ENCODE results near the gene NAGS.
"Not testable (repeated sequence)": the region's sequence is repeated elsewhere in the genome, so short reads cannot be mapped to it uniquely, and the experiment has no call there.

Gene NAGS

GRCh38 chr17:44037471-44037870, 33.0 kb downstream of the NAGS start:
- DNase-seq (ENCODE audit: extremely low spot score, insufficient read length, low read depth) (no peak), FAIRE-seq (no peak)

- no peak for DNase-seq (ENCODE audit: extremely low spot score, insufficient read length, low read depth)
These were observed 34.2 kb downstream of the NAGS start for GRCh38 chr17:44038604-44039011.

GRCh38 chr17:44039829-44040635, 35.6 kb downstream of the NAGS start:
- DNase-seq (ENCODE audit: extremely low spot score, insufficient read length, low read depth) (no peak), FAIRE-seq (no peak)

More at GRCh38 chr17:44038604-44039011, 34.2 kb downstream of the NAGS start:
- no peak for FAIRE-seq

- FAIRE-seq = no peak
- DNase-seq (ENCODE audit: extremely low spot score, insufficient read length, low read depth) = no peak
These were observed 38.9 kb downstream of the NAGS start for GRCh38 chr17:44043272-44043696.

- no peak for FAIRE-seq
- no peak for DNase-seq (ENCODE audit: extremely low spot score, insufficient read length, low read depth)
These were observed 39.6 kb downstream of the NAGS start for GRCh38 chr17:44044071-44044470.

GRCh38 chr17:44045486-44045885, 41.1 kb downstream of the NAGS start:
- DNase-seq (ENCODE audit: extremely low spot score, insufficient read length, low read depth) (no peak), FAIRE-seq (no peak)

- DNase-seq (ENCODE audit: extremely low spot score, insufficient read length, low read depth); FAIRE-seq: not testable (repeated sequence)
These were observed 42.5 kb downstream of the NAGS start for GRCh38 chr17:44046893-44047292.

- no peak for FAIRE-seq
- DNase-seq (ENCODE audit: extremely low spot score, insufficient read length, low read depth) = no peak
These were observed 45.1 kb downstream of the NAGS start for GRCh38 chr17:44049294-44050060.

GRCh38 chr17:44053125-44053872, 48.9 kb downstream of the NAGS start:
- DNase-seq (ENCODE audit: extremely low spot score, insufficient read length, low read depth) = no peak
- FAIRE-seq = no peak
